CD4-positive, alpha-beta T cell treated with Interferon gamma for 1 hour (primary cell): ENCODE data around the gene ARV1.
"Not testable (repeated sequence)": the region's sequence is repeated elsewhere in the genome, so short reads cannot be mapped to it uniquely, and the experiment has no call there.

Experiments
- DNase-seq: peaks from one replicate; pipeline ENCODE4 v3.0.0-alpha.2; 2020

Gene ARV1

GRCh38 chr1:231021540-231022031, 42.7 kb downstream of the ARV1 start:
- no peak for DNase-seq

GRCh38 chr1:231022543-231022942, 43.6 kb downstream of the ARV1 start:
- not testable (repeated sequence) for DNase-seq

GRCh38 chr1:231023150-231023549, 44.3 kb downstream of the ARV1 start:
- no peak for DNase-seq

GRCh38 chr1:231026576-231026975, 47.7 kb downstream of the ARV1 start:
- no peak for DNase-seq

GRCh38 chr1:231027136-231027925, 48.4 kb downstream of the ARV1 start:
- DNase-seq = no peak

- DNase-seq = no peak
Measured at GRCh38 chr1:231027971-231028370, 49.1 kb downstream of the ARV1 start.

- no peak for DNase-seq
Measured at GRCh38 chr1:231028682-231029081, 49.8 kb downstream of the ARV1 start.

- DNase-seq = not testable (repeated sequence)
Measured at GRCh38 chr1:231029247-231029646, 50.4 kb downstream of the ARV1 start.

GRCh38 chr1:231029841-231030240, 50.9 kb downstream of the ARV1 start:
- DNase-seq = no peak

GRCh38 chr1:231032963-231033362, 54.1 kb downstream of the ARV1 start:
- DNase-seq = no peak

GRCh38 chr1:231035799-231036198, 56.9 kb downstream of the ARV1 start:
- no peak for DNase-seq

- no peak for DNase-seq
Measured at GRCh38 chr1:231036416-231036815, 57.5 kb downstream of the ARV1 start.

GRCh38 chr1:231037585-231038517, 59.0 kb downstream of the ARV1 start:
- no peak for DNase-seq

- DNase-seq = no peak
Measured at GRCh38 chr1:231039161-231040018, 60.5 kb downstream of the ARV1 start.

- peak; percentile 62 for DNase-seq
Measured at GRCh38 chr1:231040019-231040799, 61.3 kb downstream of the ARV1 start, which contains the start of gene FAM89A. Gene FAM89A, minus strand, starts transcription at chr1:231040254. Its CDS starts 43 bp downstream, at chr1:231040211.

- DNase-seq = no peak
Measured at GRCh38 chr1:231040800-231041718, 62.2 kb downstream of the ARV1 start.

- no peak for DNase-seq
Measured at GRCh38 chr1:231041719-231042261, 62.9 kb downstream of the ARV1 start.

GRCh38 chr1:231044588-231044987, 65.7 kb downstream of the ARV1 start:
- DNase-seq = no peak

GRCh38 chr1:231045286-231045685, 66.4 kb downstream of the ARV1 start:
- DNase-seq = no peak
